ENCODE results near the gene ZBTB40. TPM values are rescaled to one million over a fixed set of nuclear protein-coding genes. Genes with fewer than 3 reads are reported as not detected.

Gene ZBTB40
- total RNA-seq, 1 experiment from 2014 or later, result 16.3 TPM

DNA sequence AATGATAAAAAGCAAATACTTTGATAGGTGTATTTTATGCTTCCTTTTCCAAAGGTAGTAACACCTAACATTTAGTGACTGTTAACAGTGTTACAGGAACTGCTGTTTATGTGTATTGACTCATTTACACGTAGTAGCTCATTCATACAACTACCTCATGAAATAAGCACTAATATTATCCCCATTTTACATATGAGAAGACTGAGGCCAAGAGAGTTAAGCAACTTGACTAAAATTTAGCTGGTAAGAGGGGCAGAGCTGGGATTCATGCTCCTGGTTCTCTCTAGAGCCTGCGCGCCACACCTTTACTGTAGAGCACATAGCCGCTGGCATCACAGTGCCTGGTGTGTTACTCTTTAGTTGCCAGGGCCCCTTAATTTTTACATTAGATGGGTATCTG is 11.3 kb downstream of the ZBTB40 start:
- no peaks in the 10 kb centered on the region for H3K4me1 ChIP-seq (ENCODE audit: insufficient read depth, low read length)

More for the DNA sequence above, 11.3 kb downstream of the ZBTB40 start:
- Histone ChIP-seq H3K27ac (ENCODE audit: insufficient read length, low read depth, low read length) (no peak overlapping the region), H3K79me2 (ENCODE audit: insufficient read depth, low read length) (no peaks in the 10 kb centered on the region; the same call in 1 of the 2 replicates), H3K23me2 (ENCODE audit: insufficient read length, low read depth, low read length, poor library complexity, severe bottlenecking) (no peaks in the 10 kb centered on the region), H4K8ac (replicated peaks; ENCODE audit: insufficient read length, low read depth, low read length) (no peak overlapping the region), H2BK20ac (ENCODE audit: low read depth, low read length, poor library complexity, severe bottlenecking) (no peak overlapping the region), H3K14ac (ENCODE audit: insufficient read depth, low read length) (no peak overlapping the region), H3K18ac (ENCODE audit: insufficient read length, low read depth, low read length) (no peak overlapping the region), H3K79me1 (ENCODE audit: insufficient read depth, low read depth, low read length, poor library complexity, severe bottlenecking) (no peaks in the 10 kb centered on the region), H2AK5ac (ENCODE audit: insufficient read length, low read length) (no peak overlapping the region), H3T11ph (ENCODE audit: low read length) (no peak overlapping the region), H3K27me3 (ENCODE audit: insufficient read depth, low read length) (no peaks in the 10 kb centered on the region), H2BK12ac (ENCODE audit: insufficient read length, low read depth, low read length) (no peak overlapping the region), H4K5ac (ENCODE audit: insufficient read length, low read depth, low read length) (no peak overlapping the region), H3K4ac (ENCODE audit: low read depth, low read length) (no peak overlapping the region), H3K4me2 (ENCODE audit: insufficient read depth, insufficient read length, low read length) (no peak overlapping the region), H3K56ac (ENCODE audit: insufficient read length, low read depth, low read length) (no peak overlapping the region), H3K9ac (ENCODE audit: extremely low read depth, insufficient read length, low read length) (no peak overlapping the region), H2BK120ac (ENCODE audit: low read depth, low read length, poor library complexity, severe bottlenecking) (no peak overlapping the region), H4K91ac (ENCODE audit: insufficient read length, low read depth, low read length) (no peak overlapping the region), H2BK5ac (ENCODE audit: insufficient read length, low read length) (no peak overlapping the region), H2BK15ac (ENCODE audit: low read depth, low read length) (no peak overlapping the region), H3K9me3 (ENCODE audit: control insufficient read depth, low read depth, low read length) (no peaks in the 10 kb centered on the region), H4K20me1 (ENCODE audit: control insufficient read depth, insufficient read depth, insufficient read length) (no peaks in the 10 kb centered on the region), H3K23ac (ENCODE audit: insufficient read length, low read depth, low read length) (no peak overlapping the region), H2AFZ (ENCODE audit: low read length) (no peak overlapping the region)
- Mint-ChIP-seq H3K4me1 (peaks cover 15 to 21% of the 10 kb centered on the region in 2 experiments), H3K27ac (no peak overlapping the region), H3K27me3 (ENCODE audit: low read depth) (no peaks in the 10 kb centered on the region), H3K9me3 (no peaks in the 10 kb centered on the region), H3K4me3 (no peak overlapping the region), H3K36me3 (ENCODE audit: insufficient read depth in 1 of 3, low read depth in 3 of 3) (no peaks in the 10 kb centered on the region)
- DNase-seq, result no peak
- no CpG with 5 or more reads among the region's 4 CpGs for WGBS (ENCODE audit: extremely low coverage, insufficient read length, low lambda C conversion rate)
- TF ChIP-seq CTCF (conservative IDR thresholded peaks at IDR 0.05), result no peak
